Ishikawa (cell line): ENCODE measurements around the gene ZNF488.

Experiments used
- CEBPB ChIP-seq: IDR thresholded peaks from 2 replicates; pipeline ENCODE4 v1.6.1; 2012
- CREB1 ChIP-seq: IDR thresholded peaks from 2 replicates; pipeline ENCODE4 v1.6.1; 2012; ENCODE audit warnings: low read depth
- EGR1 ChIP-seq: IDR thresholded peaks from 2 replicates; pipeline ENCODE4 v1.6.1; 2012
- EP300 ChIP-seq: IDR thresholded peaks from 2 replicates; pipeline ENCODE4 v1.6.1; 2012; ENCODE audit warnings: borderline replicate concordance
- FOXM1 ChIP-seq: IDR thresholded peaks from 2 replicates; pipeline ENCODE4 v1.6.1; 2012; ENCODE audit warnings: low read depth, borderline replicate concordance
- NFIC ChIP-seq: IDR thresholded peaks from 2 replicates; pipeline ENCODE4 v1.6.1; 2012
- RAD21 ChIP-seq: IDR thresholded peaks from 2 replicates; pipeline ENCODE4 v1.6.1; 2012; ENCODE audit warnings: low read depth
- TAF1 ChIP-seq: IDR thresholded peaks from 2 replicates; pipeline ENCODE4 v1.6.1; 2012; ENCODE audit warnings: low read depth, mild to moderate bottlenecking
- TCF12 ChIP-seq: IDR thresholded peaks from 2 replicates; pipeline ENCODE4 v1.6.1; 2012; ENCODE audit warnings: low read depth
- TEAD4 ChIP-seq: IDR thresholded peaks from 2 replicates; pipeline ENCODE4 v1.6.1; 2012
- USF1 ChIP-seq: IDR thresholded peaks from 2 replicates; pipeline ENCODE4 v1.6.1; 2012
- YY1 ChIP-seq: IDR thresholded peaks from 2 replicates; pipeline ENCODE4 v1.6.1; 2012; ENCODE audit warnings: low read depth
- ZBTB7A ChIP-seq: IDR thresholded peaks from 2 replicates; pipeline ENCODE4 v1.6.1; 2012; ENCODE audit warnings: low read depth
- TF ChIP-seq, protein P1 (sequence below): IDR thresholded peaks from 2 replicates; pipeline ENCODE4 v1.6.1; 2012; ENCODE audit warnings: low read depth, mild to moderate bottlenecking
- TF ChIP-seq, protein P2 (sequence below): IDR thresholded peaks from 2 replicates; pipeline ENCODE4 v1.6.1; 2012

ZNF488 gene

GRCh38 chr10:47332371-47332770, 51.7 kb downstream of the ZNF488 start:
- TF ChIP-seq EP300 (no peak), USF1 (no peak), FOXM1 (no peak), EGR1 (no peak), ZBTB7A (no peak), NFIC (no peak), TAF1 (no peak), YY1 (no peak), TCF12 (no peak)
- TF ChIP-seq, protein P1, sequence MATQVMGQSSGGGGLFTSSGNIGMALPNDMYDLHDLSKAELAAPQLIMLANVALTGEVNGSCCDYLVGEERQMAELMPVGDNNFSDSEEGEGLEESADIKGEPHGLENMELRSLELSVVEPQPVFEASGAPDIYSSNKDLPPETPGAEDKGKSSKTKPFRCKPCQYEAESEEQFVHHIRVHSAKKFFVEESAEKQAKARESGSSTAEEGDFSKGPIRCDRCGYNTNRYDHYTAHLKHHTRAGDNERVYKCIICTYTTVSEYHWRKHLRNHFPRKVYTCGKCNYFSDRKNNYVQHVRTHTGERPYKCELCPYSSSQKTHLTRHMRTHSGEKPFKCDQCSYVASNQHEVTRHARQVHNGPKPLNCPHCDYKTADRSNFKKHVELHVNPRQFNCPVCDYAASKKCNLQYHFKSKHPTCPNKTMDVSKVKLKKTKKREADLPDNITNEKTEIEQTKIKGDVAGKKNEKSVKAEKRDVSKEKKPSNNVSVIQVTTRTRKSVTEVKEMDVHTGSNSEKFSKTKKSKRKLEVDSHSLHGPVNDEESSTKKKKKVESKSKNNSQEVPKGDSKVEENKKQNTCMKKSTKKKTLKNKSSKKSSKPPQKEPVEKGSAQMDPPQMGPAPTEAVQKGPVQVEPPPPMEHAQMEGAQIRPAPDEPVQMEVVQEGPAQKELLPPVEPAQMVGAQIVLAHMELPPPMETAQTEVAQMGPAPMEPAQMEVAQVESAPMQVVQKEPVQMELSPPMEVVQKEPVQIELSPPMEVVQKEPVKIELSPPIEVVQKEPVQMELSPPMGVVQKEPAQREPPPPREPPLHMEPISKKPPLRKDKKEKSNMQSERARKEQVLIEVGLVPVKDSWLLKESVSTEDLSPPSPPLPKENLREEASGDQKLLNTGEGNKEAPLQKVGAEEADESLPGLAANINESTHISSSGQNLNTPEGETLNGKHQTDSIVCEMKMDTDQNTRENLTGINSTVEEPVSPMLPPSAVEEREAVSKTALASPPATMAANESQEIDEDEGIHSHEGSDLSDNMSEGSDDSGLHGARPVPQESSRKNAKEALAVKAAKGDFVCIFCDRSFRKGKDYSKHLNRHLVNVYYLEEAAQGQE, result no peak

DNA sequence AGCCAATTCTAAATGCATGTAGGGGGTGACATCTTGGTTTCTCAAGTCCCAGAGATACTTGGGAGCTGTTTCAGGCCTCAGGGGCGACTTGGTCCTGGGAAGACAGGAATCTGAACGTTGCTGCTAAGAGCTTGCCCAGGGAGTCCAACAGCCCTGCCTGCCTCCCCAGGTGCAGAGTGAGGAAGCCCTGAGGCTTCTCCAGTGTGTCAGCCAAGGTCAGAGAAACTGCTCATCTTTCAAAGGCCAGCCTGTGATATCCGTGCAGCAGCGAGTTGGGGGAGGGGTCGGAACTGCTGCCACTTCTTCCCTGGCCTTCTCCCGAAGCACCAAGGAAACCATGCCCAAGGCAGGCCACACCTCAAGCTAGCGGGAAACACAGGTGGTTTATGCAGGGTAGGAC, 52.1 kb downstream of the ZNF488 start:
- TF ChIP-seq, protein P1, result no peak
- TF ChIP-seq RAD21 (no peak), ZBTB7A (no peak), NFIC (no peak), YY1 (no peak), CEBPB (no peak), CREB1 (no peak), USF1 (no peak), TAF1 (no peak), TCF12 (no peak), TEAD4 (no peak), EP300 (no peak), FOXM1 (no peak), EGR1 (no peak)
- TF ChIP-seq, protein P2, sequence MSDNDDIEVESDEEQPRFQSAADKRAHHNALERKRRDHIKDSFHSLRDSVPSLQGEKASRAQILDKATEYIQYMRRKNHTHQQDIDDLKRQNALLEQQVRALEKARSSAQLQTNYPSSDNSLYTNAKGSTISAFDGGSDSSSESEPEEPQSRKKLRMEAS, result no peak

DNA sequence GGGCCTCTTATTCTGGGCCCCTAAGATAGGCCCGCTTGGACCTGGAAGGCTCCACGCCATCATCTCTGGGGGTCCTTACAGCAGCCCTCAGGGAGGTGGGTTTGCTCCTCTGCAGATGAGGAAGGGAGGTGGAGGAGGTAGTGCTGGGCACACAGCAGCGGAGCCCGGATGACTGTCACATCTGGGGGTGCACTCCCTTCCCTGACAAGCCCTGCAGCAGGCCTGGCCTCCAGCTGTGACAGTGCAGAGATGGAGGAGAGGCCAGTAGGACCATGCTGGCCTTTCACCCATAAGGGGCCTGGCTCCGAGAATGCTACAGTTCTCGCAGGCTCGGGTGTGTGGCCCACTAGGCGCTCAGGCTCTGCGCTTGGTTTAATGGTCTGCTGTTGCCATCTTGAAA, 52.6 kb downstream of the ZNF488 start:
- TF ChIP-seq, protein P2, result no peak
- no peak for TF ChIP-seq EGR1
- TF ChIP-seq ZBTB7A, result no peak
- no peak for TF ChIP-seq TAF1
- TF ChIP-seq RAD21, result no peak
- no peak for TF ChIP-seq NFIC
- no peak for TF ChIP-seq FOXM1
- TF ChIP-seq USF1, result no peak

- no peak for TF ChIP-seq CEBPB
- TF ChIP-seq, protein P1, result no peak
These were observed 53.3 kb downstream of the ZNF488 start for GRCh38 chr10:47330804-47331203.

DNA sequence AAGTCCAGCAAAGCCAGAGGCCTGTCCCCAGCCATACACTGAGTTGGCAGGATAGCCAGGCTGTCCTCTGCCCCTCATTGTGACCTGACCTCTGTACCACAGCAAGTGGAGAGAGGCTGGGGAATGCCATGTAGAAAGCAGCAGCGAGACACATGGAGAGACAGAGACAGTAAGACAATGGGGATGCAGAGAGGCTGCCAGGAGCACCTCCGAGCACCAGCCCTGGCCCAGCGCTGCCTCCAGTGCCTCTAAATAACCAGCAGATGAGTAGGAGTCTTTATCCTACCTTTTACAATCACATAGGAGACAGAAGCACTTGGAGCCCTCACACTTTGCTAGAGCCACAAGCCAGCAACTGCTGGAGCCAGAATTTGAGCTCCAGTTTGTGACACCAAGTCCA, 53.7 kb downstream of the ZNF488 start:
- no peak for TF ChIP-seq YY1
- TF ChIP-seq, protein P1, result no peak
- no peak for TF ChIP-seq CEBPB
- TF ChIP-seq CREB1, result no peak
- no peak for TF ChIP-seq USF1
- no peak for TF ChIP-seq TCF12
- TF ChIP-seq NFIC, result no peak
- no peak for TF ChIP-seq TEAD4
- no peak for TF ChIP-seq EP300
- no peak for TF ChIP-seq RAD21
- no peak for TF ChIP-seq EGR1
- TF ChIP-seq, protein P2, result no peak
- no peak for TF ChIP-seq TAF1
- TF ChIP-seq ZBTB7A, result no peak
- no peak for TF ChIP-seq FOXM1
